Adipocyte (in vitro differentiated cells): ENCODE data around the gene TALDO1.

Experiments used
- DNase-seq: peaks from one replicate; pipeline ENCODE4 v3.0.0-alpha.2; 2015; ENCODE audit warnings: low read depth
- H3K27me3 ChIP-seq: replicated peaks from 2 replicates; pipeline ENCODE4 v1.7.0; 2013; ENCODE audit warnings: mild to moderate bottlenecking, low read length, moderate library complexity; ENCODE audit not compliant: control insufficient read depth, insufficient read depth
- H3K36me3 ChIP-seq: 2 replicates; pipeline ENCODE4 v1.7.0; 2013; ENCODE audit warnings: low read length, mild to moderate bottlenecking, moderate library complexity; ENCODE audit not compliant: control insufficient read depth, insufficient read depth, severe bottlenecking
- H3K4me1 ChIP-seq: 2 replicates; pipeline ENCODE4 v1.7.0; 2013; ENCODE audit warnings: mild to moderate bottlenecking, low read length, moderate library complexity; ENCODE audit not compliant: control insufficient read depth, insufficient read depth
- H3K4me3 ChIP-seq: 2 replicates; pipeline ENCODE4 v1.7.0; 2013; ENCODE audit warnings: mild to moderate bottlenecking, low read length, moderate library complexity
- H3K9ac ChIP-seq: 2 replicates; pipeline ENCODE4 v1.7.0; 2013; ENCODE audit warnings: mild to moderate bottlenecking, low read length, moderate library complexity
- H3K9me3 ChIP-seq: 2 replicates; pipeline ENCODE4 v1.7.0; 2013; ENCODE audit warnings: mild to moderate bottlenecking, low read length, moderate library complexity; ENCODE audit not compliant: control insufficient read depth

The TALDO1 gene

GRCh38 chr11:809287-810039 is 62.2 kb downstream of the TALDO1 start, which contains the start of gene RPLP2:
Gene RPLP2 (plus strand): TSS chr11:809967. CDS start chr11:810235, 268 bp downstream.
- Histone ChIP-seq H3K4me3 (peak within 1 kb of the TSS; percentile 89), H3K36me3 (peaks cover 34% of the 10 kb centered on the region), H3K9ac (peak within 1 kb of the TSS; percentile 99), H3K4me1 (peaks cover 47% of the 10 kb centered on the region), H3K27me3 (no peaks in the 10 kb centered on the region), H3K9me3 (no peaks in the 10 kb centered on the region)
- peak; percentile 99 for DNase-seq

- peak overlapping the region; percentile 99 for H3K9ac ChIP-seq
- H3K4me3 ChIP-seq, result peak overlapping the region; percentile 89
- H3K4me1 ChIP-seq, result peaks cover 44% of the 10 kb centered on the region
- H3K9me3 ChIP-seq, result no peaks in the 10 kb centered on the region
- H3K27me3 ChIP-seq, result no peaks in the 10 kb centered on the region
- DNase-seq, result no peak
- peaks cover 34% of the 10 kb centered on the region for H3K36me3 ChIP-seq
These were observed 62.8 kb downstream of the TALDO1 start for GRCh38 chr11:810040-810567.

- H3K4me3 ChIP-seq, result peak overlapping the region; percentile 89
- DNase-seq, result peak; percentile 25
- H3K36me3 ChIP-seq, result peaks cover 34% of the 10 kb centered on the region
- peaks cover 45% of the 10 kb centered on the region for H3K4me1 ChIP-seq
- no peaks in the 10 kb centered on the region for H3K9me3 ChIP-seq
- H3K9ac ChIP-seq, result peak overlapping the region; percentile 99
- no peaks in the 10 kb centered on the region for H3K27me3 ChIP-seq
These were observed 64.4 kb downstream of the TALDO1 start for GRCh38 chr11:811446-812245.

- Histone ChIP-seq H3K36me3 (peaks cover 34% of the 10 kb centered on the region), H3K4me1 (peaks cover 45% of the 10 kb centered on the region), H3K4me3 (peak overlapping the region; percentile 89), H3K9me3 (no peaks in the 10 kb centered on the region), H3K27me3 (no peaks in the 10 kb centered on the region), H3K9ac (peak overlapping the region; percentile 99)
- no peak for DNase-seq
These were observed 65.1 kb downstream of the TALDO1 start for GRCh38 chr11:812390-812789.

- Histone ChIP-seq H3K4me1 (peaks cover 45% of the 10 kb centered on the region), H3K4me3 (peak overlapping the region; percentile 89), H3K9me3 (no peaks in the 10 kb centered on the region), H3K36me3 (peaks cover 34% of the 10 kb centered on the region), H3K27me3 (no peaks in the 10 kb centered on the region), H3K9ac (peak overlapping the region; percentile 99)
- no peak for DNase-seq
These were observed 65.8 kb downstream of the TALDO1 start for GRCh38 chr11:813072-813455.

- peak overlapping the region; percentile 99 for H3K9ac ChIP-seq
These were observed 66.3 kb downstream of the TALDO1 start for GRCh38 chr11:813456-814096.

More at GRCh38 chr11:813456-814096, 66.3 kb downstream of the TALDO1 start:
- no peak overlapping the region for H3K4me3 ChIP-seq
- no peaks in the 10 kb centered on the region for H3K27me3 ChIP-seq
- peaks cover 34% of the 10 kb centered on the region for H3K36me3 ChIP-seq
- no peak for DNase-seq
- peaks cover 46% of the 10 kb centered on the region for H3K4me1 ChIP-seq
- H3K9me3 ChIP-seq, result no peaks in the 10 kb centered on the region
